Panc1 (cell line): ENCODE measurements around the gene MACROD2.

Experiments used
- CTCF ChIP-seq: fragments of 450-650 bp; IDR thresholded peaks from 2 replicates; pipeline ENCODE4 v1.5.1; 2017; ENCODE audit warnings: mild to moderate bottlenecking
- POLR2AphosphoS5 ChIP-seq: IDR thresholded peaks from 2 replicates; pipeline ENCODE4 v1.6.1; 2012; ENCODE audit warnings: mild to moderate bottlenecking, low read depth, low read length, moderate library complexity

GRCh38 chr20:15784020-15784419 lies 1788.7 kb downstream of the MACROD2 start:
- TF ChIP-seq POLR2AphosphoS5: no peak
- TF ChIP-seq CTCF: no peak
